PC-3 (cell line): Measurements from ENCODE around the gene DPEP2. TPM values are rescaled to one million over a fixed set of nuclear protein-coding genes. Genes with fewer than 3 reads are reported as not detected.
A peak's percentile ranks its signal among the peaks of the same experiment; 100 is the strongest.

ENCODE experiments used
- ATAC-seq: fragments of 200-7000 bp; cut with Tn5 transposase; 2 replicates; pipeline ENCODE4 v1.9.1; 2020; ENCODE audit warnings: mild to moderate bottlenecking, moderate library complexity
- BruUV-seq: library from RNA; stranded (reverse); fragments of 400-500 nt; replicated peaks from 2 replicates; lab custom pipeline; 2021; lab: Mats Ljungman, UMichigan
- CTCF ChIA-PET: fragments of 300-600 bp; sonication (Branson Sonifier 250); formaldehyde crosslinking; loops from one replicate; lab custom pipeline; 2022; ENCODE audit warnings: antibody characterized with exemption; lab: Charles Lee
- POLR2A ChIA-PET: fragments of 300-600 bp; sonication (Branson Sonifier 250); formaldehyde crosslinking; loops from one replicate; lab custom pipeline; 2022; ENCODE audit warnings: antibody characterized with exemption; ENCODE audit not compliant: unreplicated experiment; lab: Charles Lee
- DNase-seq: peaks from one replicate; pipeline ENCODE4 v3.0.0-alpha.2; 2015
- H2AFZ ChIP-seq: fragments of 300-600 bp; sonication (generic); 2 replicates; pipeline ENCODE4 v1.6.0; 2016; ENCODE audit warnings: antibody characterized with exemption, low read length
- H3F3A ChIP-seq: fragments of 300-600 bp; sonication (generic); one replicate; pipeline ENCODE4 v1.6.0; 2017; ENCODE audit warnings: antibody characterized with exemption, low read length, control low read depth, mild to moderate bottlenecking; ENCODE audit not compliant: unreplicated experiment
- H3K27ac ChIP-seq: fragments of 300-600 bp; sonication (generic); 2 replicates; pipeline ENCODE4 v1.5.1; 2016; ENCODE audit warnings: mild to moderate bottlenecking, low read length
- H3K27me3 ChIP-seq: fragments of 300-600 bp; sonication (generic); 2 replicates; pipeline ENCODE4 v1.6.1; 2016; ENCODE audit warnings: low read length, mixed read lengths
- H3K36me3 ChIP-seq: fragments of 300-600 bp; sonication (generic); 2 replicates; pipeline ENCODE4 v1.6.1; 2016; ENCODE audit warnings: low read depth, mixed run types, low read length, mixed read lengths
- H3K4me1 ChIP-seq: fragments of 300-600 bp; sonication (generic); 2 replicates; pipeline ENCODE4 v1.5.1; 2016; ENCODE audit warnings: low read length; ENCODE audit not compliant: insufficient read depth
- H3K4me2 ChIP-seq: fragments of 300-600 bp; sonication (generic); 2 replicates; pipeline ENCODE4 v1.6.0; 2016; ENCODE audit warnings: low read length
- H3K4me3 ChIP-seq: fragments of 300-600 bp; sonication (generic); 2 replicates; pipeline ENCODE4 v1.5.1; 2016; ENCODE audit warnings: mild to moderate bottlenecking, low read length, mixed read lengths
- H3K79me2 ChIP-seq: fragments of 300-600 bp; sonication (generic); 2 replicates; pipeline ENCODE4 v1.6.1; 2017; ENCODE audit warnings: low read length, mixed read lengths
- H3K9ac ChIP-seq: fragments of 300-600 bp; sonication (generic); 2 replicates; pipeline ENCODE4 v1.6.0; 2016; ENCODE audit warnings: mild to moderate bottlenecking, low read length
- H3K9me2 ChIP-seq: fragments of 300-600 bp; sonication (generic); replicated peaks from 2 replicates; pipeline ENCODE4 v1.6.1; 2016; ENCODE audit warnings: mixed run types, low read length, mixed read lengths
- H3K9me3 ChIP-seq: fragments of 300-600 bp; sonication (generic); 2 replicates; pipeline ENCODE4 v1.6.1; 2016; ENCODE audit warnings: low read length, mixed read lengths
- H4K20me1 ChIP-seq: fragments of 300-600 bp; sonication (generic); 2 replicates; pipeline ENCODE4 v1.6.1; 2016; ENCODE audit warnings: low read length, mixed read lengths
- EZH2 ChIP-seq: fragments of 300-600 bp; sonication (generic); IDR thresholded peaks from one replicate; pipeline ENCODE4 v1.6.1; 2017; ENCODE audit warnings: antibody characterized with exemption, mild to moderate bottlenecking, low read length; ENCODE audit not compliant: unreplicated experiment
- EZH2phosphoT487 ChIP-seq: fragments of 300-600 bp; sonication (generic); IDR thresholded peaks from 2 replicates; pipeline ENCODE4 v1.6.1; 2018; ENCODE audit warnings: mild to moderate bottlenecking, antibody characterized with exemption, low read length, borderline replicate concordance
- intact Hi-C: fragments of 100-400 bp; cut with micrococcal nuclease; formaldehyde crosslinking; loops from 2 replicates; pipeline ENCODE4 v1.9.0; 2023
- total RNA-seq: library from RNA; depleted of rRNA; stranded (reverse); fragments of >200 nt; gene quantifications from 2 replicates; pipeline ENCODE4 v1.2.3, GENCODE V29; 2014
- TF ChIP-seq, protein P1 (sequence below): fragments of 300-600 bp; sonication (generic); conservative IDR thresholded peaks from 2 replicates; pipeline ENCODE4 v1.5.1; 2017; ENCODE audit warnings: antibody characterized with exemption, low read depth, mild to moderate bottlenecking, low read length

DPEP2 gene
- total RNA-seq, 1 experiment from 2014 or later, result not detected

DNA sequence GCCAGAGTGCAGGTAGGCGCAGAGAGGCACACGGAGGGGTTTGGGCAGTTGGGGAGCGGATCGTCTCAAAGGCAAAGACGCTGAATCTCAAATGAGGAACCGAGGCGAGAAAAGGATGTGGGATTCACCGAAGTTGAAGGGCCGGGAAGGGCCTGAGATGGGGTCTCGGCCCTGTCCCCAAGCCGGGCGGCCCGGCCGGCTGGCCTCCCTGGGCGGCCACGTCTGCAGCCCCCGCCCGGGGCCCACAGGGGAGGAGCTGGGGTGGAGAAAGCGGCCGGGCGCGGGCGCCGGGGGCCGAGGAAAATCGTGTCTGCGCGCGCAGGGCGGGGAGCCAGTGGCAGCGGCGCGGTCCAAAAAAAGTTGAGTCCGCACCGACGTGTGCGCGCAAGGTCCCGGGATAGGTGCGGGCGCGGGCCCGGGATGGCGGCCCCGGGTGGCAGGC is 31.3 kb downstream of the DPEP2 start:
- Histone ChIP-seq H3K36me3 (no peaks in the 10 kb centered on the region), H2AFZ (peak overlapping the region; percentile 92), H3K4me2 (peak overlapping the region; percentile 95), H3K9ac (peak overlapping the region; percentile 81), H3K4me3 (peak overlapping the region; percentile 94), H3K27me3 (no peaks in the 10 kb centered on the region), H3K27ac (no peak overlapping the region), H3K79me2 (peaks cover 29% of the 10 kb centered on the region), H3K4me1 (peaks cover 17% of the 10 kb centered on the region), H4K20me1 (no peaks in the 10 kb centered on the region), H3K9me3 (no peaks in the 10 kb centered on the region), H3F3A (no peaks in the 10 kb centered on the region), H3K9me2 (no peaks in the 10 kb centered on the region)
- intact Hi-C loops, result no loop called here
- DNase-seq (peak; percentile 18), ATAC-seq (peak; percentile 42)
- no peak for TF ChIP-seq EZH2
- no peak for TF ChIP-seq EZH2phosphoT487
- TF ChIP-seq, protein P1, sequence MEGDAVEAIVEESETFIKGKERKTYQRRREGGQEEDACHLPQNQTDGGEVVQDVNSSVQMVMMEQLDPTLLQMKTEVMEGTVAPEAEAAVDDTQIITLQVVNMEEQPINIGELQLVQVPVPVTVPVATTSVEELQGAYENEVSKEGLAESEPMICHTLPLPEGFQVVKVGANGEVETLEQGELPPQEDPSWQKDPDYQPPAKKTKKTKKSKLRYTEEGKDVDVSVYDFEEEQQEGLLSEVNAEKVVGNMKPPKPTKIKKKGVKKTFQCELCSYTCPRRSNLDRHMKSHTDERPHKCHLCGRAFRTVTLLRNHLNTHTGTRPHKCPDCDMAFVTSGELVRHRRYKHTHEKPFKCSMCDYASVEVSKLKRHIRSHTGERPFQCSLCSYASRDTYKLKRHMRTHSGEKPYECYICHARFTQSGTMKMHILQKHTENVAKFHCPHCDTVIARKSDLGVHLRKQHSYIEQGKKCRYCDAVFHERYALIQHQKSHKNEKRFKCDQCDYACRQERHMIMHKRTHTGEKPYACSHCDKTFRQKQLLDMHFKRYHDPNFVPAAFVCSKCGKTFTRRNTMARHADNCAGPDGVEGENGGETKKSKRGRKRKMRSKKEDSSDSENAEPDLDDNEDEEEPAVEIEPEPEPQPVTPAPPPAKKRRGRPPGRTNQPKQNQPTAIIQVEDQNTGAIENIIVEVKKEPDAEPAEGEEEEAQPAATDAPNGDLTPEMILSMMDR, result no peak
- ChIA-PET CTCF (no interaction called here), POLR2A (interaction anchor here (0.5 kb wide), 1 partner anchor 130 kb away, joined by 3 read pairs; no protein-coding TSS in a partner anchor)
- no TSS peak for BruUV-seq

DNA sequence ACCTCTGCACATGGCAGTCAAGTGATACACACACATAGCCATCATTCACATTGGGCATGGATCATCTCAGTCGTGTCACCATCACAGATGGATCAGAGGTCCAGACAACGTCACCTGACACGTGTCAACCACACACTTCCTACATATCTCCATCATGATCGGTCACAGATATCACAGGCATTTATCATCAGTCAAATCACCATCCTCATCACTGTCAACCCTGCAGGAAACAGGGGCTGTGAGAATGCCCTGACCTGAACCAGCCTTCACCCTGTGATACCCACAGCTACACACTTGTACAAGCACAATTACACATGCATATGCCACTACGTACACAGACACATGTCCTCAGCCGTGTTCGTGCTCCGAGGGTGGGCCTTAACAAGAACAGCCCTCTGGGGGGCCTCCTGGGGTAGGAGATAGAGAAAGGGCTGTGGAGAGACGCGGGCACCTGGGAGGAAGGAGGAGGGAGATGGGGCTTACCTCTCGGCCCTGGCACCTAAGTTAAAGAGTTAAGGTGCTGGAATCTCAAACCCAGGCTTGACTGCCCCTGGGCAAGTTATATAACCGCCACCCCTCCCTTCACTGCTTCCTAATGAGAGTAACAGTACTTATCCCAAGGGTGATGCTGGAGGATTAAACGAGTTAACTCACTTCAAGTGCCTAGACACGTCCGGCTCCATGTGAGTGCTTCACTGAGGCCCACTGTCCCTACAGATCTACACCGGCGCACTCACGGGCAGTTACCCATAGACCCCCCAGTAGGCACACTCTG is 31.9 kb downstream of the DPEP2 start:
- Histone ChIP-seq H3K4me1 (peaks cover 17% of the 10 kb centered on the region), H3K9ac (peak overlapping the region; percentile 81), H3K27me3 (no peaks in the 10 kb centered on the region), H3K9me3 (no peaks in the 10 kb centered on the region), H2AFZ (peak overlapping the region; percentile 92), H3K4me2 (peak overlapping the region; percentile 95), H3F3A (no peaks in the 10 kb centered on the region), H3K9me2 (no peaks in the 10 kb centered on the region), H3K36me3 (no peaks in the 10 kb centered on the region; the same call in 1 of the 2 replicates), H3K27ac (no peak overlapping the region), H3K79me2 (peaks cover 29% of the 10 kb centered on the region), H4K20me1 (no peaks in the 10 kb centered on the region), H3K4me3 (peak overlapping the region; percentile 94)
- DNase-seq (peak; percentile 11), ATAC-seq (peak; percentile 5)
- intact Hi-C loops, result no loop called here
- no peak for TF ChIP-seq EZH2phosphoT487
- TF ChIP-seq, protein P1, result no peak
- TF ChIP-seq EZH2, result no peak
- ChIA-PET POLR2A (interaction anchor here (0.5 kb wide), 1 partner anchor 129 kb away, joined by 3 read pairs; no protein-coding TSS in a partner anchor), CTCF (no interaction called here)
- BruUV-seq, result TSS peak; percentile 66
